ENCODE measurements around the gene PIMREG.

Gene PIMREG

GRCh38 chr17:6437956-6438355 lies 6.3 kb upstream of the PIMREG start:
- H3K4me3 ChIP-seq (ENCODE audit: low read length) = no peak overlapping the region
- TF ChIP-seq CTCF (conservative IDR thresholded peaks at IDR 0.05; ENCODE audit: low read length) = no peak
- DNase-seq (ENCODE audit: low read depth) = no peak

GRCh38 chr17:6439951-6440350 lies 4.3 kb upstream of the PIMREG start:
- no peak overlapping the region for H3K4me3 ChIP-seq (ENCODE audit: low read length)
- no peak for TF ChIP-seq CTCF (conservative IDR thresholded peaks at IDR 0.05; ENCODE audit: low read length)
- DNase-seq (ENCODE audit: low read depth) = no peak

GRCh38 chr17:6442775-6443174 lies 1.5 kb upstream of the PIMREG start:
- no peak for TF ChIP-seq CTCF (conservative IDR thresholded peaks at IDR 0.05; ENCODE audit: low read length)
- no peak overlapping the region for H3K4me3 ChIP-seq (ENCODE audit: low read length)
- DNase-seq (ENCODE audit: low read depth) = no peak

- DNase-seq (ENCODE audit: low read depth) = no peak
- peak overlapping the region; percentile 79 for H3K4me3 ChIP-seq (ENCODE audit: low read length)
- no peak for TF ChIP-seq CTCF (conservative IDR thresholded peaks at IDR 0.05; ENCODE audit: low read length)
Observed at GRCh38 chr17:6444571-6445335, 498 bp downstream of the PIMREG start.

DNA sequence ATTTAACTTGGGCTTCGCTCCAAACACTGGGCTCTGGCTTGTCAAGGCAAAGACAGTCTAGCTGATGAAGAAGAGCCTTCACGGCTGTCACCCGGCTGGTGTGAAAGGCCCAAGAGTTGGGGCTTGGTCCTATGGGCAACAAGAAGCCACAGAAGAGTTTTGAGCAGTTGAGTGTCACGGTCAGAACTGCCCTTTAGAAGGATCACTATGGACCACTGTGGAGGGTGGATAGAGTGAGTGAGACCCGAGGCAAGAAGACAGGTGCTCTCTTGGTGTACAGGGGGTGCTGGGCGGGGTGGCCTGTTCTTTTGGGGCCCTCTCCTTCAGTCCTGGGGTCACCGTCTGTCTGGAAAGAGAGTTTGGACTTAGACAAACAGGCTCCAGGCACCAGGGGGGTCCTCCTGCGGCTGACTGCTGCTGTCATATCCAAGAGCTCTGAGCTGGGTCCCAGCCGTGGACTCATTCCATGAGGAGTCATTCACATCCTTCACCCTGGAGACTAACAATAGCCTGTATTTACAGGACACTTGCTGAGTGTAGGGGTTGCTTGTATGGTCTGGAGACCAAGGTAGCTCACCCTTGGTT lies 2.4 kb downstream of the PIMREG start:
- no peak for DNase-seq (ENCODE audit: low read depth)
- H3K4me3 ChIP-seq (ENCODE audit: low read length) = no peak overlapping the region
- TF ChIP-seq CTCF (conservative IDR thresholded peaks at IDR 0.05; ENCODE audit: low read length) = no peak

- no peak overlapping the region for H3K4me3 ChIP-seq (ENCODE audit: low read length)
- TF ChIP-seq CTCF (conservative IDR thresholded peaks at IDR 0.05; ENCODE audit: low read length) = no peak
- DNase-seq (ENCODE audit: low read depth) = no peak
Observed at GRCh38 chr17:6448473-6448872, 4.2 kb downstream of the PIMREG start.

DNA sequence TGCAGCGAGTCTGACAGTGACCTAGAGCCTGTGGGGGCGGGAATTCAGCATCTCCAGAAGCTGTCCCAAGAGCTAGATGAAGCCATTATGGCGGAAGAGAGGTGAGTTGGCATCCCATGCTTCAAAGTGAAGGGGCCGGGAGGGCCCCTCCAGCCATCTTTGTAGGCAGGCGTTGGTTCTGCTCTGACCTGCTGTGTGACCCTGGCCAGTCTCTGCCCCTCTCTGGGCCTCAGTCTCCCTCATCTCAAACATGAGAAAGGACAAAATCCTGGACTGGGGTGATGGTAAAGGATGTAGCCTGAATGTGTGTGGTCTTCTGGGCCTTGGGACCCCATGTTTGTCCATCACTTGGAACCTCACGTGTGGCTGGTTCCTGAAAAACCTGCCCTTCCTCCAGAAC lies 5.1 kb downstream of the PIMREG start:
- no peak overlapping the region for H3K4me3 ChIP-seq (ENCODE audit: low read length)
- DNase-seq (ENCODE audit: low read depth) = no peak
- TF ChIP-seq CTCF (conservative IDR thresholded peaks at IDR 0.05; ENCODE audit: low read length) = no peak
